VCaP (cell line): ENCODE measurements around the gene LSAMP.

Experiments used
- H3K27ac ChIP-seq: fragments of 450-650 bp; 2 replicates; pipeline ENCODE4 v1.5.1; 2017
- TF ChIP-seq, protein P1 (sequence below): fragments of 450-650 bp; conservative IDR thresholded peaks from 2 replicates; pipeline ENCODE4 v1.5.1; 2017; ENCODE audit warnings: mild to moderate bottlenecking, moderate library complexity

LSAMP gene

DNA sequence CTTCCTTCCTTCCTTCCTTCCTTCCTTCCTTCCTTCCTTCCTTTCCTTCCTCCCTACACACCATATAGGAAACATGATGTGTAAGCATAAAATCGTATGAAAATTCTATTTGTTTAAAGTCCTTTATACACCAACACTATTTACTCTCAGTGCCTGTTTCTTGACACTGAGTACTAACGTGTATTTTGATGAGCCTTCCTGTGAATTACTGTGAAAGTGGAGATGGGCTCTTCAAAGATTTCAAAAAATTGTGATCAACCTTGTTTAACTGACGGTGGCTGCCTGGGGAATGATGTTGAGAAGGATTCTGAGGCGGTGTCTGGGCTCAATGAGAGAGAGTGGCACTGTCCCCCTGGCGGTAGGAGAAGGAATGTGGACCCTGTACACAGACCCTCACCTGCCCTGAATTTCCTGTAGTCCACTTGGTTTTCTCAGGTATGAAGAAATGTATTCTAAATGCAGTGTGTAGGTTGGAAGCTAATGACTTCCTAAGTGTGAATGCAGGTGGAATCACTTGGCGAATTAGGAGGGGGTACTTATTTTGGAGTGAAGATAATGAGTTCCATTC, 584.0 kb downstream of the LSAMP start:
- H3K27ac ChIP-seq: no peak overlapping the region
- TF ChIP-seq, protein P1, sequence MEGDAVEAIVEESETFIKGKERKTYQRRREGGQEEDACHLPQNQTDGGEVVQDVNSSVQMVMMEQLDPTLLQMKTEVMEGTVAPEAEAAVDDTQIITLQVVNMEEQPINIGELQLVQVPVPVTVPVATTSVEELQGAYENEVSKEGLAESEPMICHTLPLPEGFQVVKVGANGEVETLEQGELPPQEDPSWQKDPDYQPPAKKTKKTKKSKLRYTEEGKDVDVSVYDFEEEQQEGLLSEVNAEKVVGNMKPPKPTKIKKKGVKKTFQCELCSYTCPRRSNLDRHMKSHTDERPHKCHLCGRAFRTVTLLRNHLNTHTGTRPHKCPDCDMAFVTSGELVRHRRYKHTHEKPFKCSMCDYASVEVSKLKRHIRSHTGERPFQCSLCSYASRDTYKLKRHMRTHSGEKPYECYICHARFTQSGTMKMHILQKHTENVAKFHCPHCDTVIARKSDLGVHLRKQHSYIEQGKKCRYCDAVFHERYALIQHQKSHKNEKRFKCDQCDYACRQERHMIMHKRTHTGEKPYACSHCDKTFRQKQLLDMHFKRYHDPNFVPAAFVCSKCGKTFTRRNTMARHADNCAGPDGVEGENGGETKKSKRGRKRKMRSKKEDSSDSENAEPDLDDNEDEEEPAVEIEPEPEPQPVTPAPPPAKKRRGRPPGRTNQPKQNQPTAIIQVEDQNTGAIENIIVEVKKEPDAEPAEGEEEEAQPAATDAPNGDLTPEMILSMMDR: no peak

DNA sequence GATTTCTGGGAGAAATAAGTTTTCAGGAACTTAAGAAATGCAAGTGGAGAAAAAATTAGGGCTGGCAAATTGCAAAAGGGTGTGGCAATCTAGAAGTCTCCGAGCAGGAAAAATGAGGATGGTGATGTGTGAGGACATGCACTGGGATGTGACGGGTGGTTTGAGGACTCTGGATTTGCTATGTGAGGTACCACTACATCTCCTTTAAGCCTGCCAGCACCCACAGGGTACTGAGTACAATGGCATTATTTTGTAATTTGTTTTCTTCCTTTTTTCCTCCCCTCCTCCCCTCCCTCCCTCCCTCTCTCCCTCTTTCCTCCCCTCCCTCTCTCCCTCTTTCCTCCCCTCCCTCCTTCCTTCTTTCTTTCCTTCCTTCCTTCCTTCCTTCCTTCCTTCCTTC, 584.5 kb downstream of the LSAMP start:
- TF ChIP-seq, protein P1: no peak

DNA sequence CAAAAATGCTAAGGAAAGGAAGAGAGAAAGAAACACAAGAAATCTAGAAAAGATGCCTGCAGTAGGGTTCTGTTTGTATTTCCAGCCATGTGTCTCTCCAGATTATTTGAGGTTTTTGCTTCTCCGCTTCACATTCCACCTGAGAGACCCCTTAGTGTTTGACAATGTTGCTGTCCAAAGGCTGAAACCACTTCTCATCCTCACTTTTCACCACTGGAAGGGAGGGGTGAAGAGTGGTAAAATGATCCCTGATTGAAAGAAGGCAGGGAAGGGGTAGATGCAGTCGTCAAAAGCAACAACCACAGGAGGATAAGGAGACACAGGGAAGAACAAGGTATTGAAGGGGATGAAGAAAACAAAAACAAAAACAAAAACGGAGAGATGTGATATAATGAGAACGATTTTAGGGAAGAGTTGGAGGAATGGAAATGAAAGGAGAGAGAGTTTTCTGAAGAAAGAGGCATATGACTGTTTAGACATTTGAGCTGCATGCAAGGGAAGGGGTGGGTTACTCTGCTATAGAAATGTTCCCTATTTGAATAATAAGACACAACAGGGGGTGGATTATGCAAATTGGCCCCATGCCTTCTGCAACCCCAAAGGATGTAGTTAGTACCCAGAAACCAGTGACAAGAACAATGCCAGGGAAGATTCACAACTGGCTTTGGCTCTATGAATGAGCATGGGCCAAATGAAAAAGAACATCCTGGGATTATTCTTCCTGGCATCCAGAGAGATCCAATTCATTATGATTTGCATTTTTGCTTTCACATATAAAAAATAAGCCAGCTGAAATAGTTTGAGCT, 586.1 kb downstream of the LSAMP start:
- no peak overlapping the region for H3K27ac ChIP-seq
- TF ChIP-seq, protein P1: no peak

More for the DNA sequence above, 584.5 kb downstream of the LSAMP start:
- no peak overlapping the region for H3K27ac ChIP-seq

DNA sequence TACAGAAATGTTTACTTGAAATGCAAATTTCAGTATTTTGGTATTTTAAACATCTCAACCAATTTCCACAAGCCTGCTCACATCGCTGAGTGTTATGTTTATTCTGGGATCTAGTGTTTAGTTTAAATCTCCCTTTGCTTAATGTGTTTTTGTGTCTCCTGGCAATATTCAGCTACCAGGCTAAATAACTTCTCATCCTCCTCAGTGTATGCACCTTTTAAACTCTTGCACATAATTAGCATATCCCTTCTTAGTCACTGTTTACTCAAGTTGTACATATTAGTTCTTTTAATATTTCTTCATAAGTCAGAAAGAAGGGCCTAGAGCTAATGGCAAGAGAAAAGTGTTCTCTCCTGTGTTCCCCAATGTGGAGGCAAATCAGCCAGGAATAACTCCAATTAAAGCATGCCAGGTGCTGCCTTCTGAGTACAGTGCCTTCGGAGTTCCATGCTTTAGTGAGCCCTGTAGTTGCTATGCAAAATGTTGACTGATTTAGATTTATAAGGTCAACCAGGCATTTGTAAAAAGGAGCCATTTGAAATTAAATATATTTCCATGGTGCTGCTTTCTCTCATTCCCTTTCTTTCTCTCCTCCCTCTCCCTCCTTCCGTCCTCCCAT, 587.7 kb downstream of the LSAMP start:
- peak overlapping the region; percentile 53 for H3K27ac ChIP-seq
- TF ChIP-seq, protein P1: no peak

DNA sequence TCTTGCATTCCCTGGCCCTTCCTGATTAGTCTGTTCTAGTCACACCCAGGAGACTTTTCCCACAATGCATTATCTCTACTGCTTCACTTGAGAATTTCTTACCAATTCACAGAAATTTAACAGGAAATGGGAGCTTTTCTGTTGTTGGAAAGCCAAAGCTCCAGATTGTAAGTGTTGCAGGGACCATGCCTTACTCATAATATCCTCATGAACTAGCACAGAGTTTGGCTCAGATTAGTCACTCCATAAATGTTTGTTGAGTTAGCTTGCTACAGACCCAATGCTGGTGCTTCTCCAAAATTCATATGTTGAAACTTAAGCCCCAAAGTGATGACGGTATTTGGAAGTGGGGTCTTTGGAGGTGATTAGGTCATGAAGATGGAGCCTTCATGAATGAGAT, 589.4 kb downstream of the LSAMP start:
- TF ChIP-seq, protein P1: no peak
- no peak overlapping the region for H3K27ac ChIP-seq

DNA sequence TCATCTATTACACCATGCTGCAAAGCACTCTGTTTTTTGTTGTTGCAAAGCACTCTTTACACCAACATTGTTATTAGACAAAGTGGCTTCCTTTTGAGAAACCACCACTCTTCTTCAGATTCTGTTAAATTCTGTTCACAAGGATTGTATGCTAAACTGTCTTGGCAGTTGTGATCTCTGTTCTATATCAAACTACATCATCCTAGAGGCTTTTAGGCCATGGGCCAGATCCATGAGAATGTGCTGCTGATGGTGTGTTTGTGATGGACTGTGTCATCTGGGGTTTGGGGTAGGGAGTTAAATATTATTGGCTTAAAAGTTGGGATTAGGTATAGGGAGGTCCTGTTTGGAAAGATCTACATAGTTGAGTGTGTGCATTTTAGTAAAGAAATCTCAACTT, 592.2 kb downstream of the LSAMP start:
- TF ChIP-seq, protein P1: no peak
- no peak overlapping the region for H3K27ac ChIP-seq

DNA sequence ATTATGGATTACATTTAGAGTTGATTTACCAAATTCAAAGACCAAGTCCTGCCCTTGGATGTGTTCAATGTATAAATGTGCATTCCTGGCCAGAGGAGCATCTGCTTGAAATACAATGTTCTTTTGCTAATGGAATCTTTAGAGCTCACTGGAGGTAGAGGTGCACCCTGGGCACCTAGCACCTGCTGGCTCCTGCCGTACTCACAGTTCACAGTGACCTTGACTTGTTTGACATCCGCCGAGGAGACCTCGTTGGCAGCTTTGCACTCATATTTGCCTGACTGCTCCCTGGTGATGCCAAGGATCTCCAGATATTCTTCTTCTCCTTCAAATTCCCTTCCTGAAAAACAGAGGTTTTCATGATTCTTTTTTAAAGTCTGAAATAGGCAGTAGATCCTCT, 593.0 kb downstream of the LSAMP start:
- H3K27ac ChIP-seq: no peak overlapping the region
- TF ChIP-seq, protein P1: no peak
